Smooth muscle cell (in vitro differentiated cells): ENCODE results near the gene TUG1. TPM values are rescaled to one million over a fixed set of nuclear protein-coding genes. Genes with fewer than 3 reads are reported as not detected.

ENCODE experiments used
- DNase-seq: peaks from one replicate; lab custom pipeline; 2025; ENCODE audit not compliant: unreplicated experiment; lab: John Stamatoyannopoulos, UW
- H2AFZ ChIP-seq: fragments of 200-600 bp; sonication (generic); 2 replicates; pipeline ENCODE4 v1.6.0; 2016; ENCODE audit warnings: antibody characterized with exemption, low read depth, mild to moderate bottlenecking
- H3F3A ChIP-seq: fragments of 200-600 bp; sonication (generic); 2 replicates; pipeline ENCODE4 v1.6.0; 2017; ENCODE audit warnings: antibody characterized with exemption, low read depth
- H3K27ac ChIP-seq: fragments of 200-600 bp; sonication (generic); 2 replicates; pipeline ENCODE4 v1.5.1; 2016; ENCODE audit warnings: low read depth, mild to moderate bottlenecking
- H3K27me3 ChIP-seq: fragments of 200-600 bp; sonication (generic); 2 replicates; pipeline ENCODE4 v1.6.1; 2016; ENCODE audit warnings: low read depth, mild to moderate bottlenecking
- H3K36me3 ChIP-seq: fragments of 200-600 bp; sonication (generic); 2 replicates; pipeline ENCODE4 v1.5.1; 2016; ENCODE audit warnings: low read depth
- H3K4me1 ChIP-seq: fragments of 200-600 bp; sonication (generic); 2 replicates; pipeline ENCODE4 v1.5.1; 2016; ENCODE audit warnings: low read depth
- H3K4me2 ChIP-seq: fragments of 200-600 bp; sonication (generic); 2 replicates; pipeline ENCODE4 v1.6.0; 2016; ENCODE audit warnings: mild to moderate bottlenecking
- H3K4me3 ChIP-seq: fragments of 200-600 bp; sonication (generic); 2 replicates; pipeline ENCODE4 v1.5.1; 2016; ENCODE audit warnings: mild to moderate bottlenecking
- H3K79me2 ChIP-seq: fragments of 200-600 bp; sonication (generic); 2 replicates; pipeline ENCODE4 v1.6.0; 2016; ENCODE audit warnings: low read depth, mild to moderate bottlenecking
- H3K9ac ChIP-seq: fragments of 200-600 bp; sonication (generic); 2 replicates; pipeline ENCODE4 v1.6.0; 2016; ENCODE audit warnings: low read depth
- H3K9me3 ChIP-seq: fragments of 200-600 bp; sonication (generic); replicated peaks from 2 replicates; pipeline ENCODE4 v1.5.1; 2016; ENCODE audit warnings: low read depth
- H4K20me1 ChIP-seq: fragments of 200-600 bp; sonication (generic); 2 replicates; pipeline ENCODE4 v1.6.0; 2016; ENCODE audit warnings: low read depth
- CTCF ChIP-seq: fragments of 200-600 bp; sonication (generic); IDR thresholded peaks from 2 replicates; pipeline ENCODE4 v1.5.1; 2017; ENCODE audit warnings: borderline replicate concordance, mild to moderate bottlenecking, antibody characterized with exemption; ENCODE audit not compliant: insufficient read depth, poor library complexity, severe bottlenecking
- WGBS: methylation state at CpG from one replicate; pipeline ENCODE4 v1.1.7; 2016; ENCODE audit warnings: low lambda C conversion rate; 5-methylcytosine and 5-hydroxymethylcytosine counted together
- polyA plus RNA-seq: library from polyadenylated mRNA; unstranded; fragments of >200 nt; fragmentation: Nextera tagmentation; extraction: Ambion mirVana; gene quantifications from 2 replicates; pipeline ENCODE4 v1.2.1, GENCODE V29; 2016
- small RNA-seq: library from RNA; depleted of rRNA; stranded (forward); fragments of <200 nt; gene quantifications from one replicate; pipeline ENCODE3, GENCODE V24; 2014
- total RNA-seq: library from RNA; depleted of rRNA; stranded (reverse); fragments of >200 nt; gene quantifications from 2 replicates; pipeline ENCODE4 v1.2.3, GENCODE V29; 2014

Gene TUG1
- total and polyA plus RNA-seq, 2 experiments from 2014 or later, result 30.6 to 119 TPM

DNA sequence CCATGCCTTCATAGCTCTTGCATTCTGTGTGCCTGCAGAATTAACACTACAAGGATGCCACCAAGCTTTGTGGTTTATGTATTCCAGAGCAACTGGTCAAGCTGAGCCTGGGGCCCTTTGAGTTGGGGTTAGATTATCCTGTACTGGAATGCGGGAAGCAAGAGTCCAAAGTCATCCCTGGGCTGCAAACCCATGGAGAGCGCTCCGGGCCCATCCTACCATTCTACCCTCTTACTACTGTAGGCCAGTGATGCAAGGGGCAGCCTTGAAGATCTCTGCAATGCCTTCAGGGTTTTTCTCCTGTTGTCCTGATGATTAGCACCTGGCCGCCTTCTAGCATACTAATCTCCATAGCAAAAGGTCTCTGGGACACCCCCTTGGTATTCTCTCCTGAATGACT is 51.3 kb downstream of the TUG1 start:
- Histone ChIP-seq H3K9ac (no peak overlapping the region), H3K4me1 (no peaks in the 10 kb centered on the region), H3K79me2 (no peaks in the 10 kb centered on the region), H3K27ac (no peak overlapping the region), H3F3A (no peaks in the 10 kb centered on the region), H3K4me3 (no peak overlapping the region), H2AFZ (no peak overlapping the region), H3K9me3 (no peaks in the 10 kb centered on the region), H3K4me2 (no peak overlapping the region), H3K27me3 (no peaks in the 10 kb centered on the region), H3K36me3 (no peaks in the 10 kb centered on the region), H4K20me1 (no peaks in the 10 kb centered on the region)
- DNase-seq, result no peak
- WGBS, result 79% methylated on average over 4 of the region's 4 CpGs
- TF ChIP-seq CTCF, result no peak

- Histone ChIP-seq H4K20me1 (no peaks in the 10 kb centered on the region), H3K4me3 (no peak overlapping the region), H3K4me2 (no peak overlapping the region), H2AFZ (no peak overlapping the region), H3K27ac (no peak overlapping the region), H3K36me3 (no peaks in the 10 kb centered on the region), H3F3A (no peaks in the 10 kb centered on the region), H3K79me2 (no peaks in the 10 kb centered on the region), H3K9me3 (no peaks in the 10 kb centered on the region), H3K27me3 (no peaks in the 10 kb centered on the region), H3K9ac (no peak overlapping the region), H3K4me1 (no peaks in the 10 kb centered on the region)
- TF ChIP-seq CTCF, result no peak
- WGBS, result 90% methylated on average over 5 of the region's 5 CpGs
- DNase-seq, result no peak
Observed at GRCh38 chr22:31022516-31022915, 53.5 kb downstream of the TUG1 start.

Small RNA genes within 50 kb of the gene (small RNA-seq; reads per million reads assigned to genes)
- not detected for gene RF01892

Other genes with a start within 250 kb of the TUG1 start
- 21.2 and 42.9 TPM in 2 replicates for gene MORC2, start 491 bp upstream of the TUG1 start, total RNA-seq
- gene MORC2, start 491 bp upstream of the TUG1 start, polyA plus RNA-seq, result 21.0 and 22.0 TPM in 2 replicates
- 46.2 and 58.6 TPM in 2 replicates for gene SMTN, start 112.1 kb downstream of the TUG1 start, total RNA-seq
- 108 and 122 TPM in 2 replicates for gene SMTN, start 112.1 kb downstream of the TUG1 start, polyA plus RNA-seq
- gene SELENOM, start 138.3 kb downstream of the TUG1 start, total RNA-seq, result 450 and 487 TPM in 2 replicates
- 547 and 600 TPM in 2 replicates for gene SELENOM, start 138.3 kb downstream of the TUG1 start, polyA plus RNA-seq
- 1.2 TPM in 2 replicates for gene INPP5J, start 153.7 kb downstream of the TUG1 start, total RNA-seq
- gene INPP5J, start 153.7 kb downstream of the TUG1 start, polyA plus RNA-seq, result 0.66 and 2.1 TPM in 2 replicates
- 0.04 and 0.09 TPM in 2 replicates for gene PLA2G3, start 171.2 kb downstream of the TUG1 start, total RNA-seq
- 0.80 TPM in 1 of 2 replicates, not detected in the other for gene PLA2G3, start 171.2 kb downstream of the TUG1 start, polyA plus RNA-seq
- 39.8 and 40.2 TPM in 2 replicates for gene RNF185, start 190.9 kb downstream of the TUG1 start, total RNA-seq
- gene RNF185, start 190.9 kb downstream of the TUG1 start, polyA plus RNA-seq, result 41.8 and 45.0 TPM in 2 replicates
- gene LIMK2, start 243.0 kb downstream of the TUG1 start, total RNA-seq, result 126 and 147 TPM in 2 replicates
- 85.7 and 141 TPM in 2 replicates for gene LIMK2, start 243.0 kb downstream of the TUG1 start, polyA plus RNA-seq